Measurements from ENCODE around the gene ERC2.

- TF ChIP-seq CTCF (conservative IDR thresholded peaks at IDR 0.05 in 1 of 2, IDR thresholded peaks at IDR 0.05 in 1 of 2; ENCODE audit: low read depth in 1 of 2, low read length in 2 of 2) = no peak
- no peak for TF ChIP-seq EZH2 (IDR thresholded peaks at IDR 0.05; ENCODE audit: low read length, missing control alignments)
Observed at GRCh38 chr3:55692295-55692956, 775.8 kb downstream of the ERC2 start.

All from fibroblast of lung (primary cell).